HG02759 (cell line): ENCODE results near the gene STRN.
"Not testable (repeated sequence)": the region's sequence is repeated elsewhere in the genome, so short reads cannot be mapped to it uniquely, and the experiment has no call there.

Experiments
- ATAC-seq: cut with Tn5 transposase; IDR thresholded peaks from one replicate; pipeline ENCODE4 v1.9.1; 2021; ENCODE audit warnings: mild to moderate bottlenecking, moderate library complexity; ENCODE audit not compliant: unreplicated experiment

Gene STRN

DNA sequence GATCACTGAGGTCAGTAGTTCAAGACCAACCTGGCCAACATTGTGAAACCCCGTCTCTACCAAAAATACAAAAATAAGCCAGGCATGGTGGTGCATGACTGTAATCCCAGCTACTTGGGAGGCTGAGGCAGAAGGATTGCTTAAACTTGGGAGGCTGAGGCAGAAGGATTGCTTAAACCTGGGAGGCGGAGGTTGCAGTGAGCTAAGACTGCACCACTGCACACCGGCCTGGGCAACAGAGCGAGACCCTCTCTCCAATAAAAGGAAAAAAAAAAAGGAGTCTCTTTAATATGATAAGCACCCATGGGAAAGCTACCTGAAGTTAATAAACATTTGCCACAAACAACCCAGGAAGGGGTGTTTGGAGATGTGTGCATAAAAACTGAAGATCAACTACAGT lies 2.6 kb downstream of the STRN start:
- ATAC-seq = no peak

DNA sequence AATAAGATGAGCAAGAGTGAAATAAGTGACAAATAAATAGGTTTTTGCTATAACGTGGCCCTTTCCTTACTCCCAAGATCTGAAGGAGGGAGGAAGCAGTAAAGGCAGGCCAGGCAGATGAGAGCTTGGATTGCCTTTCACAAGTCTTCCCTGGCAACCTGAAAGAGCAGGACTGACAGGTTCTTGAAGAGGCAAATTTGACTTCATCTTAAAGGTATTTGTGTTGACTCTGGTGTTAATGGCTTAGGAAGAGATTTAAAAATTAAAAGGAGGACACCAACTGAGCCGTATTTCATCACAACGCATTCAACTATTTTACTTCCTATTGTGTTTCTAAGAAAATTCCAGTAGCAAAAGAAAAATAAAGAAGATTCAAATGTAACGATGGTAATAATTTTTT lies 3.2 kb downstream of the STRN start:
- ATAC-seq = no peak

DNA sequence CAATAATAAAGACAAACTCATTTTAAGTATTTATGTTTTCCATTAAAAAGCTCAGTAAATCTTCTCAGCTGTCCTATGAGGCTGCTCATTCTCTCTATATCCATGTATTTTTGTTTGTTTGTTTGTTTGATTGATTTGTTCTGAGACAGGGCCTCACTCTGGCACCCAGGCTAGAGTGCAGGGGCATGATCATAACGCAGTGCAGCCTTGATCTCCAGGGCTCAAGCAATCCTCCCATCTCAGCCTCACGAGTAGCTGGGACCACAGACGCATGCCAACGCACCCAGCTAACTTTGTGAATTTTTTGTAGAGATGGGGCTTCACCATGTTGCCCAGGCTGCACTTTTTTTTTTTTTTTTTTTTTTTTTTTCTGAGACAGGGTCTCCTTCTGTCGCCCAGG lies 5.6 kb downstream of the STRN start:
- ATAC-seq = no peak

DNA sequence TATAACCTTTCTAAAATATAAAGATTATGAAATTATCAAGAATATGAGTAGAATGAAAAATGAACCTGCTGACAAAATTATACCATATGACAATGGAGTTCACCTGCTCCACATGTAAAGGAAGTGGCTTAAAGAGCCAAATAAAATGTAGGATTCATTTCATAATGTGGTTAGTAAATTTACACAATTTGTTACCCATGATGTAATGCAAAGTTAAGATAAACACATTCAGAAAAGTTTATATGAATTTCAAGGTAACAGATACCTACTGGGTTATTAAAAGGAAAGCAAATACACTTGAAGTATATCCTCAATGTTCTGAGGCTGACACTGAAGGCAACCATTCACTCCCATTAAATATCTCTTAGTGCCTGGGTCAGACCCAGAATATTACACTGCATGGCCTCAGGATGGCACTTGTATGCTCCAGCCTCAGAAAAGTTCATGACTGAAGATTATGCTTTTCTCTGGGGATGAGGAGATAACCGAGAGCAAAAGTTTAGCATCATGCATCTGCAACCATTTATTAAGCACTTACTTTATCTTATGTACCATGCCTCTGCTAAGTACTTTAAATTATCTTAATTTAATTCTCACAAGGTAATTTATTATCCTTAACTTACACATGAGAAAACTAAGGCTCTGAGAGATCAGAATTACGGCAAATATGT lies 6.2 kb downstream of the STRN start:
- no peak for ATAC-seq

DNA sequence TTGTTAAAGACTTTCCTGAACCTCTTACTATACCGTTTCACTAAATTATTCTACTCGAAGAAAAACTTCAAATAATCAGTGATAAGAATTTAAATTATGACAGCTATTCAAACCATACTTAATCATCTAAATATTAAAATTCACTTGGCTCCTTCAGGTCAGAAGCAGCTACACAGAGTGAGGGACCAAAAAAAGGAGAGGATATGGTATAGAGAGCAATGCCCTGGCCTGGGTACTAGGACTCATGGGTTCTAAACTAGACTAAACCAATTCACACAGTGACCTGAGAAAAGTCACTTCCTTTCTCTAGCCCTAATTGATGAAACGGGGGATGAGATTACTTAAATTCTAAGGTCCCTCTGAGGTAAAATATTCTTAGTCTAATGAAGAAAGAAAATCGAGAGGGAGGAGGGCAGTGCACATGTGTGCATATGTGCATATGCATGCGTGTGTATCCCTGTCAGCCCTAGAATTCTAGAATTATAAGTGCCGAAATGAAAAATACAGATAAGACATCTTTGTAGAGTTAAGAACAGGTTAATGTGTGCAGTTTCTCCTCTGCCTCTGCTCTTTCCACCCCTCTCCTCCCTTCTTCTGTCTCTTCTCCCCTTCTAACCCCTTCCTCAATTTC lies 11.2 kb downstream of the STRN start:
- no peak for ATAC-seq

DNA sequence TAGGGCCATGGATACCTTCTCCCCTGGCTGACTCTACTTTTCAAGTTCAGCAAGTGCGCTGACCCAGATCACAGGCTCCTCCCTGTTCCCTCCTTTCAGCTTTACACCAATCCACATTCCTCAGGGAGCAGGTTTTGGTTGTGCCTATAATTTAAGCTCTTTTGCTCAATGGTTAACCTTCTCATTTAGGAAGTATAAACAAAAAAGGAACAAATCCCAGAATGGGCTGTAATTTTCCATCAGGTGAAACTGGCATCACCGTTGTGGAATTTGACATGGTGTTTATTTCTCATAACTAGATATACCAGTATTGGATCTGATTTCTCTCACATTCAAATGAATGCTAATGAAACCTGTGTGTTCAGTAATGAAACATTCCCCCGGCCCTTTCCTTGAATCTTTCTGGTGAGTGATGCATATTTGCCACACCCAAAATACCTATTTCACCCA lies 13.6 kb downstream of the STRN start:
- no peak for ATAC-seq

DNA sequence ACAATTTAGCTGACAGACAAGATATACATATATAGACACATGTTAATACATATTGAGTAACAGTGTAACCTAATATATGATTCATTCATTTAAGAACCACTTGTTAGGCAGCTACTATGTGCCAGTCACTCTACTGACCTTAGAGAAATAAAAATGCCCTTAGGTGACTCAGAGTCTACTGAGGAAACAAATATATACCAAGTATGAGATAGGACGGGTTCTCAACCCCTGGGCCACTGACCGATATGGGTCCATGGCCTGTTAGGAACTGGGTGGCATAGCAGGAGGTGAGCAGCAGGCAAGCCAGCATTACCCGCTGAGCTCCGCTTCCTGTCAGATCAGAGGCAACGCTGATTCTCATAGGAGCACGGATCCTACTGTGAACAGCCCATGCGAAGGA lies 14.8 kb downstream of the STRN start:
- no peak for ATAC-seq

DNA sequence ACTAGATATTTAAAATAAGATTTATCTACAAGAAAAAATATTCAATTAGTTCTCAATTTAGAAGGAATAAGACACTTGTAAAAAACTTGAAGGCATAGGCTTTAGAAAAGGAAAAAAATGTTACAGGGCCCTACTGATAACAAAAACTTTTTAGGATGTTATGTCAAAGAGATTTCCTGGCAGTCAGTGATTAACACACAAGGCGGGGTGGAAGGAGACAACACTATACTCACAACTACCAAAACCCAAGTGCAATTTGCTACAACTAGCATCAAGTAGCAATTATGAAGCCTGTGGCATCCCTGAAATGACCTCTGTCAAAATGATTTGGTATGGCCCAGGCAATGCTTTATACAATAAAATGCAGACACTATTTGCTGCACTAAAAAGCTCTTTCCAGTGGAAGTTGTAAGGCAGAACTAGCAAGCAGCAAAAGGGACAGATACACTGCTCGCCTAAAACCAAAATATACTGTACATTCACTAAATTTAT lies 15.3 kb downstream of the STRN start:
- ATAC-seq = no peak

DNA sequence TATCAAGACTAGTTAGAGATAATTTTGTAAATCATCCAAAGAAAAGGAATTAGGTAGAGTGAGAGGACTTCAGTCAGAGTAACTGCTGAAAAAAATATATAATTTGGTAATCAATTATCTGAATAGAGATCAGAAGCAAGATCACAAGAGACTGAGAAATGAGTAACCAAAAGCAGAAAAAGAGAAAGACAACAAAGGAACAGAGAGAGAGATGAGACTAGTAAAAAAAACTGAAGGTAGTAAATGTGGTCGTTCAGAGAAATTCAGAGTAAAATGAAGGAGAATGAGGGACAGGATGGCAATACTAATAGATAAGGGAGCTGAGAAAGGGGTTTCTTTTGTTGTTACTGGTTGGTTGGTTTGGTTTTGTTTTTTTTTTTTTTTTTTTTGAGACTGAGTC lies 16.5 kb downstream of the STRN start:
- no peak for ATAC-seq

DNA sequence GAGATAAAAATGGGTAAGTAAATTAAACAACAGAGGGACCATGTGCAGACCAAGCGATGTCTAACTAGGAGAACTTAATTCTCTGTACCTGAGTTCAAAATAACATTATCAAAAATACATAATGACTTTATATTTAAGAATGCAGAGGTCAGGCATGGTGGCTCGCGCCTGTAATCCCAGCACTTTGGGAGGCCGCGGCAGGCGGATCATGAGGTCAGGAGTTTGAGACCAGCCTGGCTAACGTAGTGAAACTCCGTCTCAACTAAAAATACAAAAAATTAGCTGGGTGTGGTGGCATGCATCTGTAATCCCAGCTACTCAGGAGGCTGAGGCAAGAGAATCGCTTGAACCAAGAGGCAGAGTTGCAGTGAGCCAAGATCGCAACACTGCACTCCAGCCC lies 21.1 kb downstream of the STRN start:
- ATAC-seq = not testable (repeated sequence)

DNA sequence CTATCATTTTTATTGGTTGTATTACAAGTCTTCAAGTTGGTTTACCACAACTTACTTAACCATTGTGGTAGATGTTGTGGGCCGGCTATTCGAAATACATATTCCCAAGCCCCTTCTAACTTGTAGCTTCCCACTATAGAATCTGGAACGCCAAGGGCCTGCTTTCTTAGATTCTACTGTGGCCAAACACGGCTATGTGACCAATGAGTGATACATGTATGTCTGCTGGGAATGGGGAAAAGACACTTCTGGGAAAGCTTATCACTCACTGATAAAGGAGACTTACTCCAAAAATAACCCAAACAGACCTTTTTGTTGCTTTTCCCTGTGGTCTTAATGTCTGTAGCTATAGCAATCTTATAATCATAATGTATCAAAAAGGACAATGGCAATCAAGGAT lies 24.5 kb downstream of the STRN start:
- ATAC-seq = no peak

DNA sequence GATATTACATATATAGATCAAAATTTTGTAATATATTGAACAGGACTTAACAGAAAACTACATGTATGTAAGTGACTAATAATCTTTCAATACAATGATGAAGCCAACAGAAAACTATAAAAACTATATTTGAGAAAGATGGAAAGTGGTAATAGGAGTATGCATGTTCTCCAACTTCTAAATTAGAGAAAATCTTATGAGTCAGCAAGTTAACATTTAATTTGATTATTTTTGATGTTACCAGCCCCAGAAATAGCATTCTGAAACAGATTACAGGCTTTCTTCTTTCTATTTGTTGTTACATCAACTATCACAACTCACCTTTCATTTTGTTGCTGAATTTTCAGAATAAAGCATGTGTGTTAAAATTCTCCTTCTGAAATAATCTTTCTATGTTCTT lies 29.8 kb downstream of the STRN start:
- not testable (repeated sequence) for ATAC-seq

DNA sequence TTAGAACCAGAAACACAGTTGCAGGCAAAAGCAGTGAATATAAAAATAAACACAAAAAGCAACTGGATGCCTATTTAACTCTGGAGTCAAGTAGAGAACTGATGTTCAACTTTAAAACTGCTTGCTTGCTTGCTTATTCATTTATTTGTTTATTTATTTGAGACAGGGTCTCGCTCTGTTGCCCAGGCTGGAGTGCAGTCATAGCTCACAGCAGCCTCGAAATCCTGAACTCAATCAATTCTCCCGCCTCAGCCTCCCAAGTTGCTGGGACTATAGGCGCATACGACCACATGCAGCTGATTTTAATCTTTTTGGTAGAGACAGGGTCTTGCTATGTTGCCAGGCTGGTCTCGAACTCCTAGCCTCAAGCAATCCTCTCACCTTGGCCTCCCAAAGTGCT lies 34.6 kb downstream of the STRN start:
- ATAC-seq = not testable (repeated sequence)

DNA sequence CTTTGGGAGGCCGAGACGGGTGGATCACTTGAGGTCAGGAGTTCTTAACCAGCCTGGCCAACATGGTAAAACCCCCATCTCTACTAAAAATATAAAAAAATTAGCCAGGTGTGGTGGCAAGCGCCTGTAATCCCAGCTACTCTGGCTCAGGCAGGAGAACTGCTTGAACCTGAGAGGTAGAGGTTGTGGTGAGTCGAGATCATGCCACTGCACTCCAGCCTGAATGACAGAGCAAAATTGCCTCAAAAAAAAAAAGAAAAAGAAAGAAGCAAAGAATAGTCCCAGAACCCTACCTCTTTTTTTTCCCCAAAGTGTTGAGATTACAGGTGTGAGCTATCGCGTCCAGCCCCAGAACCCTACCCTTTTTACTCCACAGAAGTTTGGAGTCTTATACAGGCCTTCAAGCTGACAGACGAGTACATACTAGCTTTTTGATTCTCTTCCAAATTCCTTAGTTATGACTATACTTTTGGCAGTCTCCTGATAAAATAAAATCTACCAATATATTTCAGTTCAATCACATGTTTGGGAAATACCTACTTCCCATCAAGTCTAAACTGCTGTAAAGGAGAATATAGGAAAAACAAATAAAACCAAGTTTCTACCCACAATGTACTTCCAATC lies 35.4 kb downstream of the STRN start:
- not testable (repeated sequence) for ATAC-seq

DNA sequence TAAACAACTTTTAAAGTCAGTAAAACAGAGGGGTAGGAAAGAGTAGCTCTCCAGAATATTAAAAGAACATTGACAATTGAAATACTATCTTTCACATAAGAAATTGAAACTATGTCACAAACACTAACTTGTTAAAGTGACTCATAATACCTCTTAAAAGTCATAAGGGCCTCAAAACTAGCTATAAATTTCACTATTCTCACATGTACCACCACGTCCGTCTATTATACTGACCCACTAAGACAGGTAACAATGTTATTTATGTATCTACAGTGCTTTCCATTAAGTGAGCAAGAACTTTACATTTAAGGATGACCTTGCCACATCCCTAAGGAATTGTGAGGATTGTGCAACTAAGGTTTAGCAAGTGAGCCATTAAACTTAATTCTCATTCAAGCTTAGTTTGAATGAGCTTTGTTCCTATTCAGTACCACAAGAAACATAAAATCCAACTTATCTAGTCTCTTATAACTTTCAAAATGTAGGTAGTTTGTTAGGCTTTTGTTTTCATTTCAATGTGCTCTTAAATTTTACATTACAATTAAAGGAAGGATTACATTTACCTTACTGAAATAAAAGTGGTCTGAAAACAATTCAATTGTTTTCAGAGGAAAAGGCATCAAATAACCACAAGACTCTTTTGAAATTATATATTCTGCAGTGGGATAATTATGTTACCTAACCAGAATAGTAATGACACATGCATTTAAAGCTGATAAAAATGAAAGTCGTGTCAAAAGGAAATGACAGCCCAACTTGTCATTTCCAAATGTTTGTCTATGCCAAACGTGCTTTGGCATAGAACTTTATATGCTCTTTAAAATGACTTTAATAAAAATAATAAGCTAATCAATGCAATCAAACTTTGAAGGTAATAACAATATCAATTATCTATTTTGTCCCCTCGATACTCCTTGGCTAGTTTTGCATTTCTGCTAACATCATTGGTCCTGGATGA lies 39.9 kb downstream of the STRN start:
- not testable (repeated sequence) for ATAC-seq

DNA sequence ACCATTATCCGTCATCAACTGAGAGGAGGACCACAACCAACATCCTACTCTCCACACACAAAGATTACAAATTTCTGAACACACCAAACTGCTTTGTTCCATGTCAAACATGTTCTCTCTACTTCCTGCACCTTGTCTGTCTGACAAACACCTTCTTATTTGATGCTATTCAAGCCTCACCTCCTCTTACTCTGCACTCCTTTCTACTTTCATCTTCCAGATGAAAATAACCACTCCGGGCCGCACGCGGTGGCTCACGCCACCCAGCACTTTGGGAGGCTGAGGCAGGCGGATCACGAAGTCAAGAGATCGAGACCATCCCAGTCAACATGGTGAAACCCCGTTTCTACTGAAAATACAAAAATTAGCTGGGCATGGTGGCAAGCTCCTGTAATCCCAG lies 43.7 kb downstream of the STRN start:
- not testable (repeated sequence) for ATAC-seq

DNA sequence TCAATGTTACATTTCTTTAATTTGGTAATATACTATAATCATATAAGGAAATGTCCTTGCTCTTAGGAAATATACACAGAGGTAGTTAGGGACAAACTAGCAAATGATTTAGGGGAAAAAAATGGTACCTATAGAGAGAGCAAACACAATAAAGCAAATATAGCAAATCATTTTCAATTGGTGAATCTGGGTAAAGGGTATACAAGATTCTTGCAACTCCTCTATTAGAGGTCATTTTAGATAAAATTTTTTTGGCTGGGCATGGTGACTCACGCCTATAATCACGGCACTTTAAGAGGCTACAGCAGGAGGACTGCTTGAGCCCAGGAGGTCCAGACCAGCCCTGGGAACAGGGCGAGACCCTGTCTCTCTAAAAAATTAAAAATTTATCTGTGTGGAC lies 44.4 kb downstream of the STRN start:
- no peak for ATAC-seq

DNA sequence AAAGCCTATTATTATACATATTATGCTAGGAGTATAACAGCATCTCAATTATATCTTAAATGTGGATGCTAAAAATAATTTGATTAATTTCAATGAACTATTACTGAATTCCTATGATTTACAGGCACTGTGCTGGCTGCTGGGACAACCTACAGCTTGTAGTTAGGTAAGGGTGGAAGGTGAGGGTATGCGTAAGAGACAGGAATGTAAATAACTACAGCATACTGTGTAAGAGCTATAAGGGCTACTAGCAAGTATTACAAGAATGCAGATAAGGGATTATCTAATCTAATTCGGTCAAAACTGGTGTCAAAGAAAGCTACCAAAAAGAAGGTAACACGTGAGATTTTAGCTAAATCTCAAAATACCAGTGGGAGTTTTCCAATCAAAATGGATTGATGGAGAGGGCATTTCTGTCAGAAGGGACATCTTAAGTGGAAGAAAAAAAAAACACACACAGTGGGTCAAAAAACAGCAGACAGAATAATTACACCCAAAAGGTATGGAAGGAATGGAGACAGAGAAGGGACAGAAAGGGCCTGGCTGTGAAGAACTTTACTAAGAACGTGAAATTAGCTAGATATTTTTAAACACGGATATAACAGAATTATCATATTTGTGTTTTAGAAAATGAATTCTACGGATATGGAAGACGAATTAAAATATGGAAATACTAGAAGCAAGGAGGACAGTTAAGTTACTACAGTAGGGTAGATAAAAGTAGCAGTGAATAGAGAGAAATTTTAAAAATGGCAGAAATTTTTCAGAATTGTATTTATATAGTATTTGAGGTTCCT lies 47.1 kb downstream of the STRN start:
- ATAC-seq = no peak

DNA sequence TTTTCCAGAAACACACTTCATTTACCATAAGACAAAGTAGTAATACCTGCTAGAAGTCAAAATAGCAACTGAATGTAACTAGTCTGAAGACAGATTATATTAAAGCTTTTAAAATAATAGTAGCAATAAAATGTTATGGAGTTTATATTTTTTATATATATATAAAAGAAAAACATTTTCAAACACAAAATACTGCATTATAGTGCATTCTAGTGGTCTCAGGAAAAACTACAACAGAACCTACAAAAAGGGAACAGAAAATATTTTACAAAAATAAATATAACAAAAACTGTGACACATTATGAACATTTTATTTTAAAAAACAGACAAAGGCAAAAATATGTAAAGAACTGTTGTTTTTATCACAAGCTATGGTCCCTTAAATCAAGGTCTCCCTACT lies 48.0 kb downstream of the STRN start:
- ATAC-seq = no peak

DNA sequence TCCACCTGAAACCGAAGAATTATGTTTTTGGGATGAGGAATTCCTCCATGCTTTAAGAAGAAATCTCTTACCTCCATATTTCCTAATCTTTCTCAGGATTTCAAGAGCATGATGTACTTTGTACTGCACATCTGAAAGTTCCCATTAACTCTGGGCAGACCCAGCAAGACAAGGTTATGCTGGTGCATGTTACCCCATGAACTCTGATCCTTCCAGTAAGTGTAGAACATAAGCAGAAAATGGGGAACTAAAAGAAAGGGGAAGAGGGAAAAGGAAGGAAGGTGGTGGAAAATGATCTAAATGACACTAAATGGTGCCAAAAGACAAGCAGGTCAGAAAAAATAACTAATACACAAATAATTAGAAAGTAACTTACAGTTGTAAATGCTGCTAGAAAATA lies 50.7 kb downstream of the STRN start:
- ATAC-seq = no peak
